ENCODE results near the gene IFNA10. TPM values are rescaled to one million over a fixed set of nuclear protein-coding genes. Genes with fewer than 3 reads are reported as not detected.

The IFNA10 gene
- total and polyA plus RNA-seq, 2 of the 8 experiments (the other 6 are each of a cell fraction or from before 2014, with no cell fraction given), result not detected

GRCh38 chr9:21165516-21165915, 41.4 kb downstream of the IFNA10 start:
- no peak overlapping the region for H4K5ac ChIP-seq (ENCODE audit: insufficient read length, low read depth, low read length)
- no peak overlapping the region for H3K14ac ChIP-seq (ENCODE audit: insufficient read length)
- no peak overlapping the region for H3K23ac ChIP-seq (ENCODE audit: insufficient read length)
- no peak overlapping the region for H3K27ac ChIP-seq (ENCODE audit: low read depth, low read length)
- no peak overlapping the region for H3K4me2 ChIP-seq (ENCODE audit: insufficient read depth in 1 of 2, low read depth in 2 of 2, low read length in 2 of 2)
- no peak overlapping the region for H2BK20ac ChIP-seq (ENCODE audit: low read length)
- no peaks in the 10 kb centered on the region for H3K36me3 ChIP-seq (ENCODE audit: control insufficient read depth in 2 of 4, insufficient read depth in 4 of 4, low read length in 3 of 4)
- H4K8ac ChIP-seq (ENCODE audit: extremely low read depth, insufficient read depth, low read length), result no peak overlapping the region
- no peak overlapping the region for H2BK5ac ChIP-seq (ENCODE audit: low read depth, low read length)
- no peaks in the 10 kb centered on the region for H3K27me3 ChIP-seq (replicated peaks in 1 of 4; ENCODE audit: control insufficient read depth in 3 of 4, extremely low read depth in 1 of 4, insufficient read depth in 3 of 4, low read length in 3 of 4)
- no peak overlapping the region for H2BK12ac ChIP-seq (ENCODE audit: low read depth, low read length)
- no peak overlapping the region for H3K4me3 ChIP-seq (ENCODE audit: extremely low read depth in 1 of 4, insufficient read depth in 2 of 4, low read depth in 3 of 4, low read length in 4 of 4)
- H3K9ac ChIP-seq (replicated peaks in 1 of 4; ENCODE audit: extremely low read depth in 1 of 4, low read depth in 3 of 4, low read length in 3 of 4), result no peak overlapping the region
- no peak for FAIRE-seq
- ChIA-PET CTCF (ENCODE audit: partially characterized antibody) (no interaction called here), POLR2A (ENCODE audit: partially characterized antibody) (no interaction called here)
- H2AFZ ChIP-seq (ENCODE audit: low read length), result no peak overlapping the region
- H2BK15ac ChIP-seq (ENCODE audit: low read length), result no peak overlapping the region
- H3K79me1 ChIP-seq (ENCODE audit: low read depth, low read length), result no peaks in the 10 kb centered on the region
- H2BK120ac ChIP-seq (replicated peaks; ENCODE audit: low read depth, low read length), result no peak overlapping the region
- no peaks in the 10 kb centered on the region for H3K79me2 ChIP-seq (ENCODE audit: control insufficient read depth in 1 of 2, insufficient read depth in 2 of 2, low read length in 2 of 2)
- H3K23me2 ChIP-seq (ENCODE audit: low read depth, low read length), result no peaks in the 10 kb centered on the region
- H3K4ac ChIP-seq (replicated peaks; ENCODE audit: insufficient read length, low read depth, low read length), result no peak overlapping the region
- DNase-seq (ENCODE audit: low read depth in 1 of 2, low spot score in 2 of 2), result no peak
- H3K56ac ChIP-seq (replicated peaks; ENCODE audit: insufficient read length, low read depth, low read length), result no peak overlapping the region
- no peaks in the 10 kb centered on the region for H3K9me3 ChIP-seq (ENCODE audit: insufficient read depth in 2 of 2, low read depth in 1 of 2, low read length in 1 of 2)
- whole genome bisulfite sequencing, 2 experiments (ENCODE audit: extremely low coverage in 1 of 2, insufficient coverage in 1 of 2, insufficient read length in 1 of 2, insufficient replicate concordance in 2 of 2, low coverage in 1 of 2, low lambda C conversion rate in 2 of 2, missing lambda C conversion rate in 1 of 2), result 96% methylated on average over 1 of the region's 1 CpG; no CpG with 5 or more reads in 1 of the 2 experiments
- no peaks in the 10 kb centered on the region for H3K4me1 ChIP-seq (replicated peaks in 1 of 4; ENCODE audit: control insufficient read depth in 3 of 4, insufficient read depth in 4 of 4, low read length in 3 of 4)
- H3K18ac ChIP-seq (ENCODE audit: extremely low read depth, low read length), result no peak overlapping the region
- H2AK5ac ChIP-seq (ENCODE audit: low read depth, low read length), result no peak overlapping the region
- H4K20me1 ChIP-seq (replicated peaks in 1 of 2; ENCODE audit: control insufficient read depth in 1 of 2, insufficient read depth in 2 of 2, low read length in 2 of 2), result no peaks in the 10 kb centered on the region
- H4K91ac ChIP-seq (replicated peaks; ENCODE audit: insufficient read length, low read length), result no peak overlapping the region
- TF ChIP-seq CHD7 (IDR thresholded peaks at IDR 0.05; ENCODE audit: insufficient replicate concordance, low read length), result no peak

Data from H1 (cell line).